Esophagus muscularis mucosa (tissue), 4 donors: ENCODE data around the gene LAMA3. TPM values are rescaled to one million over a fixed set of nuclear protein-coding genes. Genes with fewer than 3 reads are reported as not detected.

Experiments
- DNase-seq: peaks from one replicate; pipeline ENCODE4 v3.0.0-alpha.2; 2017; ENCODE audit errors: extremely low spot score
- H3K27ac ChIP-seq, 4 donors: fragments of 200-600 bp; sonication (generic); replicated peaks in 1 of 4; 1 replicate in 3 of 4; 2 replicates in 1 of 4; pipeline ENCODE4 v1.5.1; 2016 to 2019; ENCODE audit warnings: mild to moderate bottlenecking in 1 of 4
- H3K27me3 ChIP-seq, 4 donors: fragments of 200-600 bp; sonication (generic); one replicate each; pipeline versions ENCODE4 v1.5.1 to v1.6.0; 2016 to 2019
- H3K36me3 ChIP-seq, 4 donors: fragments of 200-600 bp; sonication (generic); one replicate each; pipeline ENCODE4 v1.5.1; 2016 to 2019
- H3K4me1 ChIP-seq, 4 donors: fragments of 200-600 bp; sonication (generic); one replicate each; pipeline ENCODE4 v1.5.1; 2016 to 2019
- H3K4me3 ChIP-seq, 4 donors: fragments of 200-600 bp; sonication (generic); 1 replicate in 2 of 4; 2 replicates in 2 of 4; pipeline ENCODE4 v1.5.1; 2016 to 2019; ENCODE audit warnings: mild to moderate bottlenecking in 4 of 4, moderate library complexity in 1 of 4
- H3K9me3 ChIP-seq, 4 donors: fragments of 200-600 bp; sonication (generic); 1 replicate in 3 of 4; 2 replicates in 1 of 4; pipeline ENCODE4 v1.5.1; 2016 to 2019
- CTCF ChIP-seq, 3 experiments: fragments of 200-600 bp in 2 of 3; fragments of 450-650 bp in 1 of 3; sonication (generic) in 2 of 3; IDR thresholded peaks; one replicate each; pipeline ENCODE4 v1.5.1; 2017 to 2019; ENCODE audit warnings: antibody characterized with exemption in 3 of 3, mild to moderate bottlenecking in 2 of 3, moderate library complexity in 1 of 3
- EP300 ChIP-seq: sonication (generic); formaldehyde crosslinking; IDR thresholded peaks from one replicate; pipeline ENCODE4 v1.6.1; 2017; ENCODE audit warnings: antibody characterized with exemption
- POLR2A ChIP-seq: fragments of 450-650 bp; IDR thresholded peaks from one replicate; pipeline ENCODE4 v1.6.1; 2017; ENCODE audit warnings: antibody characterized with exemption, moderate library complexity, mild to moderate bottlenecking, low read depth
- POLR2AphosphoS5 ChIP-seq, 2 donors: sonication (generic); formaldehyde crosslinking; IDR thresholded peaks; one replicate each; pipeline ENCODE4 v1.6.1; 2017; ENCODE audit warnings: antibody characterized with exemption in 2 of 2
- WGBS: methylation state at CpG from one replicate; pipeline ENCODE4 v1.1.5; 2018; 5-methylcytosine and 5-hydroxymethylcytosine counted together
- intact Hi-C: fragments of 100-400 bp; cut with DNase I; formaldehyde crosslinking; loops from one replicate; pipeline ENCODE4 v1.15.1; 2023
- total RNA-seq, 4 donors: library from RNA; depleted of rRNA; stranded (reverse); fragments of >200 nt; gene quantifications; one replicate each; pipeline versions ENCODE4 v1.1.0 to v1.2.1, GENCODE V29; 2016

The LAMA3 gene
- total RNA-seq, 4 donors from 2014 or later: 7.5 to 12.9 (median 11.7) TPM

GRCh38 chr18:23941791-23942190 is 252.5 kb downstream of the LAMA3 start:
- no peak for DNase-seq
- Histone ChIP-seq H3K27ac (peak overlapping the region in 2 of 4 donors; percentile 17 to 25), H3K4me1 (peaks cover 6 to 27% (median 24%) of the 10 kb centered on the region in 4 donors), H3K27me3 (no peaks in the 10 kb centered on the region), H3K9me3 (no peaks in the 10 kb centered on the region), H3K36me3 (peaks cover 0 to 16% (median 0%) of the 10 kb centered on the region in 4 donors), H3K4me3 (no peak overlapping the region)
- intact Hi-C loops: no loop called here
- no peak for TF ChIP-seq POLR2A
- no peak for TF ChIP-seq EP300
- no peak for TF ChIP-seq CTCF (IDR thresholded peaks at IDR 0.05)
- TF ChIP-seq POLR2AphosphoS5 (IDR thresholded peaks at IDR 0.05): no peak
- WGBS: 76% methylated on average over 3 of the region's 3 CpGs

- Histone ChIP-seq H3K27me3 (no peaks in the 10 kb centered on the region), H3K9me3 (no peaks in the 10 kb centered on the region), H3K36me3 (peaks cover 0 to 16% (median 0%) of the 10 kb centered on the region in 4 donors), H3K4me3 (no peak overlapping the region), H3K27ac (peak overlapping the region in 3 of 4 donors; percentile 74 to 82 (median 76)), H3K4me1 (peaks cover 6 to 27% (median 24%) of the 10 kb centered on the region in 4 donors)
- DNase-seq: no peak
- TF ChIP-seq POLR2AphosphoS5 (IDR thresholded peaks at IDR 0.05) (no peak), EP300 (no peak), POLR2A (no peak), CTCF (IDR thresholded peaks at IDR 0.05) (no peak)
- 92% methylated on average over 6 of the region's 6 CpGs for WGBS
- intact Hi-C loops: no loop called here
Measured at GRCh38 chr18:23943104-23943503, 253.9 kb downstream of the LAMA3 start.

GRCh38 chr18:23943903-23944624 is 254.8 kb downstream of the LAMA3 start:
- TF ChIP-seq EP300 (no peak), CTCF (IDR thresholded peaks at IDR 0.05) (no peak), POLR2AphosphoS5 (IDR thresholded peaks at IDR 0.05) (peak in 1 of 2 donors; percentile 75)
- Histone ChIP-seq H3K4me3 (no peak overlapping the region), H3K36me3 (peaks cover 0 to 14% (median 0%) of the 10 kb centered on the region in 4 donors), H3K4me1 (peaks cover 4 to 25% (median 20%) of the 10 kb centered on the region in 4 donors), H3K9me3 (no peaks in the 10 kb centered on the region), H3K27me3 (no peaks in the 10 kb centered on the region), H3K27ac (peak overlapping the region; percentile 67 to 82 (median 75))
- no peak for DNase-seq
- WGBS: 89% methylated on average over 3 of the region's 7 CpGs
- intact Hi-C loops: no loop called here

- intact Hi-C loops: no loop called here
- no peak for TF ChIP-seq EP300
- peak overlapping the region; percentile 67 to 82 (median 75) for H3K27ac ChIP-seq
- H3K9me3 ChIP-seq: no peaks in the 10 kb centered on the region
- 92% methylated on average over 7 of the region's 7 CpGs for WGBS
- no peak overlapping the region for H3K4me3 ChIP-seq
- no peak for DNase-seq
- peaks cover 0 to 17% (median 13%) of the 10 kb centered on the region in 4 donors for H3K4me1 ChIP-seq
- H3K27me3 ChIP-seq: no peaks in the 10 kb centered on the region
- H3K36me3 ChIP-seq: peaks cover 0 to 8% (median 0%) of the 10 kb centered on the region in 4 donors
Measured at GRCh38 chr18:23945416-23946079, 256.3 kb downstream of the LAMA3 start.

GRCh38 chr18:23949863-23950262 is 260.6 kb downstream of the LAMA3 start:
- Histone ChIP-seq H3K36me3 (peaks cover 0 to 7% (median 0%) of the 10 kb centered on the region in 4 donors), H3K4me1 (peaks cover 0 to 5% (median 4%) of the 10 kb centered on the region in 4 donors), H3K27me3 (no peaks in the 10 kb centered on the region), H3K4me3 (no peak overlapping the region), H3K9me3 (no peaks in the 10 kb centered on the region), H3K27ac (no peak overlapping the region)
- DNase-seq: no peak
- intact Hi-C loops: loop anchor here (10.0 kb wide), 1 partner anchor 65 kb away; the partner anchor contains the start of gene TTC39C
- WGBS: 87% methylated on average over 5 of the region's 5 CpGs
- no peak for TF ChIP-seq POLR2A
- TF ChIP-seq POLR2AphosphoS5 (IDR thresholded peaks at IDR 0.05): no peak
- no peak for TF ChIP-seq EP300
- TF ChIP-seq CTCF (IDR thresholded peaks at IDR 0.05): no peak
